Retina (tissue), 1 donor: ENCODE measurements around the gene PDLIM7.

Experiments
- DNase-seq: peaks from one replicate; pipeline ENCODE4 v3.0.0-alpha.2; 2016

PDLIM7 gene

DNA sequence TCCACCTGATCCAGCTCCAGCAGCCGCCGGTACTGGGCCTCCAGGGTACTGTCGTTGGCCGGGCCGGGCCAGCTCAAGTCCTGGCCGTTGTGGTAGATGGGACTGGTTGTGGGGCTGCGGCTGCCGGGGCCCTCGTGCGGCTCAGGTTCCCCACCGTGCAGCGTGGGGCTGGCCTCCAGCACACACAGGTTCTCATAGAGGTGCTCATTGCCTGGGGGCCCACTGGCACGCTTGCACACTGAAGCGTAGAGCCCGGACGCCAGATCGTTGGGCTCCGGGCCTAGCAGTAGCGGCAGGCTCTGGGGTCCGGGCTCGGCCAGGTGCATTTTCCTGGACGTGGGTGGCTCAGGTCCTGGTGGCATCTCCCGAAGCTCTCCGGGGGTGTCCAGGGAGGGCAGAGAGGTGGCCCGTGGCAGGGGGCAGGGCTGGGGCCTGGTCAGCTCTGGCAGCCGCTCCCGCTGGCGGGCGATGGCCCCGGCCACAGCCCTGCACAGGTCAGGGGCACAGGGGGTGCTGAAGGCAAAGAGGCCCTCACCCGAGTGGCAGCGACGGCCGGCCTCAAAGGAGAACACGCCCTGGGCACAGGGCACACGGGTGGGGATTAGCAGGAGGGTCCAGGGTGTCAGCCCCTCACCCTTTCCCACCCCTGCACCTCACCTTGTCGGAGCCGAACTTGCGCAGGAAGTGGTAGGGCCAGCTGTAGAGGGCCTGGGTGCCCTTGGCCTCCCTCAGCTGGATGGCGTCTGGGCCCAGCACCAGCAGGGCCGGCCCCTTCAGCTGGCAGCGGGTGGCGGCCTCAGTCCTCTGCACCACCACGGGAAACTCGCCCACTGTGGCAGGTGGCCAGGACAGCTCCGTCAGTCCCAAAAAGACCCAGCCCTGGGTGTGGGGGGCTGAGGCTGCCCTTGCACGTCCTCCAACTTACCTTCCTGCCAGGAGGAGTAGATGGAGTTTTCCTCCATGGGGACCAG, 7.0 kb upstream of the PDLIM7 start:
- no peak for DNase-seq

DNA sequence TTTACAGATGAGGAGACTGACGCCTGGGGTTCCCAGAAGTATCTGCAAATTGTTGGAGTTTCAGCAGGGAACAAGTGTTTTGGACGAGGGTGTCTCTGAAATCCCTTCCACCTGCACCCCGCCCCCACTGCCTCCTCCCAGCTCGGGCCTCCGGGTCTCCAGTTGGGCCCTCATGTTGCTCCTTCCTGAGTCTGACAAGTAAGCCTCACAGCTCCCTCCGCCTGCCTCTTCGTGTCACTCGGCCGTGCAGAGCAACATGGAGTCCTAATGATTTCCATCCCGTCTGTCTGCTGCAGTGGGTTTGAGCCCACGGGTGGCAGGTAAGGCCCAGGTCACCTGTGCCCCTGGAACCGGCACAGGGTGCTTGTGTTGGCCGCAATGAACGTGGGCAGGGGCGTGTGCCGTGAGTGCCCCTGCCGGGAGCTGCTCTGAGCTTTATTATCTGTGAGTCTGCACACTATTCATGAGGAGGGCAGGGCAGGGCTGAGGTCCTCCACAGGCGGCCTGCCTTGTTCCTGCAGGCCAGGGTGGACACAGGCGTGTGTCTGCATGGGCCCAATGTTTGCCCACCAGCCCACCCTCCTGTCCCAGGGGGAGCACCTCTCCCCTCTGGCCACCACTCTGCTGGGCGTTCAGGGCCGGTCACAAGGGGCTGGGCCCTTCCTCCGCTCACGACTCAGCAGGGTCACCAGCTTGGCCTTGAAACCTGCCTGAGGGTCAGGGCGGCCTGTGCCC, 6.1 kb upstream of the PDLIM7 start:
- no peak for DNase-seq

DNA sequence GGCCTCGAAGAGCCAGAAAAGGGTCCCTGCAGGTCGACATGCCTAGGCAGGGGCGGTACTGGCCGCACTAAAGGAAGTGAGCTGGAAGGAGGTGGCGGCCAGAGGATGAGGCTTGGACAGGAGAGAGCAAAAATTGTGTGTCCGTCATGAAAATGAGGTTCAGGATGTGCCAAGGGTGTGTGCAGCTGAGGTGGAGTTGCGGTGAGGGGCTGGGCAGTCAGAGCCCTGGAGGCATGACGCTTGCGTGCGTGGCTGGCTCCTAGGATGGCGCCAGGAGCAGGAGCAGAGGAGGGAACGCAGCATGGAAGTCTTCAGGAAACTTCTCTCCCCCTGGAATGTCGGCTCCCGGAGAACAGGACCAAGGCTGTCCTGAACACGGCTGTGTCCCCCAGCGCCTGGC, 5.5 kb upstream of the PDLIM7 start:
- no peak for DNase-seq

DNA sequence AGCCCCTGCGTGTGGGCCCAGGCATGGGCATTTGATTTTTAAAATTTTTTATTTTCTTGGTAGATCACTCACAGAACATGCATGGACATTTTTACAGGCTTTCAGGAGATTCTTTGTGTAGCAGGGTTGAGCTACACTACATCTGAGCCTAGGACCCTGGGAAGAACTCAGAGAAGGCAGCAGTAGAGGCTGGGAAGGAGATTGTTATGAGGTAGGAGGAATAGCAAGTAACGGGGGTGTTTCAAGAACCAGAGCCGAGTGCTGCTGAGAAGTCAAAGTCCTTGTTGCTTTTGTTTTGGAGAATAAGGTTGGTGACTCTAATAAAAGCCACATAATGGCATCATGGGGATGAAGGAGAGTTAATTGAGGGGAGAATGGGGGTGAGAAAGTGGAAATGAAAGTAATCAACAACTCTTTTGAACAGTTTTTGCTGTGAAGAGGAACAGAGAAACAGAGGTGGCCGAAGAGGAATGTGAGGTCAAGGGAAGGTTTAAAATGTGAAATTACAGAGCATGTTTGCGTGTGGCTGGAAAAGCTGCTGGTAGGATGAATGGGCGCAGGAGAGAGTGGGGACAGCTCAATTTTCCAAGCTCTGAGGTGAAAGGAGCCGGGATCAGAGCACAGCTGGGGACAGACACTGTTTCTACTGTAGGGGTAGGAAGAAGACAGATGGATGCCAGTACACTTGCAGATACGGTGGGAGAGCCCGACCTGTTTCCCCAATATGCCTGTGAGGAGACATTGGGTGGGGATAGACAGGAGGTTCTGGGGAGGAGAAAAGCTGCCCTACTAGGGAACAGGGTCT, 4.7 kb upstream of the PDLIM7 start:
- DNase-seq, result no peak

DNA sequence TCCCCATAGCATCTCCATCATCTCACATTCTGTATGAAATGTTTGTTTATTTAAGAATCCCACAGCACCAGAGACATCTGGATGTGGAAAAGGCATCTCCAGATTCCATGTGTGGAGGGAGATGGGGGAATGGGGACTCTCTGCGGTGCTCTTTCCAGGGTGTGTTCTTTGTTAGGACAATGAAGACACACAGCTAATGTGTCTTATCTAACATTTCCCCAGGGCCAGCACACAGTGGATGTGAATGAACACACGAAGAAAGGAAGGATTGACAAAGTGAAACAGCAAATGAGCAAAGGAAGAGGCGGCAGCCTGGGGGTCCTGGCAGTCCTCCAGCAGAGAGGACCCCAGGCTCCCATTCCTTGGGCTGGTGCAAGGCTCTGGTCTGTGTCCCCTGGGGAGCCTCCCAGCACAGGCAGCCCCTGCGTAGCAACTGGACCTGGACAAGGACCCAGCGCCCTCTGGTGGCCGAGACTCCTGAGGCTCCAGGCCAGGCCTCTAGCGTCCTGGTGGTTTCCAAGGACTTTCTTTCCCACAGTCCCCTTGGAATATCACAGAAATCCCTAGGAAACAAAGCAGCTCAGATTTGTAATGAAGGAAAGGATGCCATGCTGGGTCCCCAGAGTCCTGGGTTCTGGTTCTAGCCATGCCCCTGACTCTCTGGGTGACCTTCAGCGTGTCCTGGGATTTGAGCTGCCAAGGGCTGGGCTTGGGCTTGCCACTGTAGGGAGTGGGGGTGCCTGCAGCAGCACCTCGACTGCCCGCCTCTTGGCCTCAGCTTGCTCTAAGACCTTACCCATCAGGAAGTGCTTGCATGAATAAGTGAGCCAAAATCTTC, 3.5 kb upstream of the PDLIM7 start:
- DNase-seq, result peak; percentile 91

DNA sequence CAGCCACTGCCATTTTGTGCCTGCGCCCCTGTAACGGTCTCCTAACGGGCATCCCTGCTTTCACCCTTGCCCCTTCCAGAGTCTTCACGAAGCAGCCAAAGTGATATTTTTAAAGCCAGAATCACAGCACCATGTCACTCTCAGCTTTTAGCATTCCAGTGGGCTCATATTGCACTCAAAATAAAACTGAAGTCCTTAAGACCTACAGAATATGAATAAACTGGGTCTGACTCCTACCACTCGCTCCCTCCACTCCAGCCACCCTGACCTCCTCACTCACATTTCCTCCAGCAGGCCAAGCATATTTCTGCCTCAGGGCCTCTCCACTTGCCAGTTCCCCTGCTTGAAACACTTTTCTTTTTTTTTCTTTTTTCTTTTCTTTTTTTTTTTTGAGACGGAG, 2.4 kb upstream of the PDLIM7 start:
- no peak for DNase-seq

DNA sequence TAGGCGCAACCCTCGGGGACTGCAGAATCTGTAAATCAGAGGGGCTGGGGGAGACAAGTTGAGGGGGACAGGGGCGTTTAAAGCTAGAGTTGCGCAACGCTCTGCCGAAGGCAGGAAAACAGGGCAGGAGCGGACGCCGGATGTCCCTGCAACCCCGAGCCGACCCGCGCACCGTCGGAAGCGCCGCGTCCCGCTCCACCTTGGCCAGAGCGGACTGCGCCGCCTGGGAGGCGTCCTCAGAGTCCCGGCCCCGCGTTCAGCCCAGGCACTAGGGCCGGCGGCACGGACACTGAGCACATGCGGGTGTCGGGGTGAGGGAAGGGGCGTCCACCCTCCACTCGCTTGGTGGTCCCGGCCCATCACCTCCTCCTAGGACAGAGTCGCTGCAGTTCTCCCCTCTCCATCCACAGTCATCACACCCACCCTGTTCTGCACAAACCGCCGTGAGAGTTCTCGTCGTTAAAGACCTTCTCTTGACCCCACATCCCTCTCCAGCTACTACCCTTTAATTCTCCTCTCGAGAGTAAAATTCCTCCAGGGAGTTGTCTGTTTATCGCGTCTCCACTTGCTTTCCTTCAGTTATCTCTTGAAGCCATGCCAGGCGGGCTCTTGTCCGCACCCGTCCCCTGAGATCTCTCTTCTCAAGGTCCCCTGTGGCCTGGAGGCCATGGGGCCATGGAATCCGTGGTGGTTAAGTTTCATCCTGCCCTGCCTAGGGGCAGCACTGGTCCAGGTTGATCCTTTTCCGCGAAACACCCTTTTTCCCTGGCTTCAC, 796 bp upstream of the PDLIM7 start:
- no peak for DNase-seq

DNA sequence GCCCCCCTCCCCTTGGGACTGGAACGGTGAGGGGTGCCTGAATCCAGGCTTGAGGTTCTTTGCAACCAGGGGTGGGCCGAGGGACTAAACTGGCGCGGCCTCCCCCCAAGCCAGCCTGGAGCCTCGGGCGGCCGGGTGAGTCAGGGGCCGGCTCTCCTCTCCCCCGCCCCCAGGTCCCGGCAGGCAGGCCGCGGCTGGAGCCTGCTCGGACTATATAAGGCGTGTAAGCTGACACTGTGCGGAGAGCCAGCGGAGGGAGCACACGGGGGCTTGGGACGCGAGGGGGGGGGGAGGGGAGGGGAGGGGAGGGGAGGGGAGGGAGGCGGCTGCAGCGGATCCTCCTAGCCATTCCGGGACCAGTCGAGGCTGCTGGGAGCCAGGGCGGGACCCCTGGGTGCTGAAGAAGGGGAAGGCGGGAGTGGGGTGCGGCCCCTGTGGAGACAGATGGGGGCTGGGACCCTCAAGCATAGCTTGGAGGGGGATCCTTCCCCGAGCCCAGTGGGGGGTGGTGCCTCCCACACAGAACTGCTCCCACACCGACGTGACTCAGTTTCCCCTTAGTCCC, 595 bp downstream of the PDLIM7 start:
- peak; percentile 81 for DNase-seq

DNA sequence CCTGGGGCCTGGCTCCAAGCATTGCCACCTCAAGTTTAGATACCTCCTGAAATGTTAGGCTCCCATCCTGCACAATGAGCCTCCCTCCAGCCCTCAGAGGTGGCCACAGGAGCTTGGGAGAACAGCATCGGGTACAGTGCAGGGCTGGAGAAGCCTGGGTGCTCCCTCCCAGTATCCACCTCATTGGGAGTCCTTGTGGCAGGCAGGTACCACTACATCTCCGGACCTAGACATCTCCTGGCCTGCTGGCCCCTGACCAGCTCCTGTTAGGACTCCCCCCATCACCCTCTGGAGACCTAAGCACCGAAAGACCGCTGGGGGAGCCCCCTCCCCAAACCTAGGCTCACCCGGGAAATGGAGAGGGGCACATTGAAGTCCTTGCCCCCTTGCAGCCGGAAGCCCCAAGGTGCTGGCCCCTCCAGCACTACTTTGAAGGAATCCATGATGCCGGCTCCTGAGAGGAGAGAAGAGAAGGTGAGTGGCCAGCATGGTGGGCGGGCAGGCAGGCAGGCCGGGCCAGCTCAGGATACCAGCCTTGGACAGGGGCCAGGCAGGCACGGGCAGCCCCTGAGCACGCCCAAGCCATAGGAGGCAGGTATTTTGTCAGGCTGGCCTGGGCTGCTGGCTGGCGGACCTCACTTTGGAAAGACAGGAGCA, 1.2 kb downstream of the PDLIM7 start:
- DNase-seq, result no peak

DNA sequence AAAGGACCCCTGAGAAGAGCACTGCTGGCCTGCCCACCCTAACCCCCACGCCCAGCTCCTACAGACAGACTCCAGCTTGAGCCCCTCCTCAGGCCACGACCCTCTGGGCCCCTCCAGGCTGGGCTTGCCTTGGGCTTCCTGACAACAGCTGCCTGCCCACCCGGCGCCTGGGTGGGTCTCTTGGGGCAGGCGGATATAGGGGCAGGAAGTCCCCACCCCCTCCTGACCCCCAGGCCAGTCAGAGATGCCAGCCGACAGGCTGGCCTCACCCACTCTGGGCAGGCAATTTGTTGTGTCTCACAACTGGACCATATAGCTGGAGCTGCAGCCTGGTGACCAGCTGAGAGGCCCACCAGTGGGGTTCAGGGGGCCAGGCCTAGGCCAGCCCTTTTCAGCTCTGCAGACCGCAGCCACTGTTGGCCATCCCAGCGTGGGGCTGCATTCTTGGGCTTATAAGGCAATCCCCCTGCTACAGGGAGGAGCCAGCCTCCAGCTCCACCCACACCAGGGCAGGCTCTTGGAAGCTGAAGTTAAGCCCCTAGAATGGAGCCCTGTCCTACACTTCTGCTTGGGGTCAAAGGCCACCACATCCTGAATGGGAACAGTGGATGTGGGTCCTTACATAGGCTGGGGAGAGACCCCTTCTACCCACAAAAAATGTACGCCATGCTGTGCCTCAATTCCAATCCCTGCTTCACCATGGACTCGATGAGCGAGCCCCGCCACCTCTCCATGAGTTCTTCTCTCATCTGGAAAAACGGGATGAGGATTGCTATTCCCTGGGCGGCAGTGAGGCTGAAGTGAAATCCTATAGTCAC, 2.0 kb downstream of the PDLIM7 start:
- peak; percentile 70 for DNase-seq

DNA sequence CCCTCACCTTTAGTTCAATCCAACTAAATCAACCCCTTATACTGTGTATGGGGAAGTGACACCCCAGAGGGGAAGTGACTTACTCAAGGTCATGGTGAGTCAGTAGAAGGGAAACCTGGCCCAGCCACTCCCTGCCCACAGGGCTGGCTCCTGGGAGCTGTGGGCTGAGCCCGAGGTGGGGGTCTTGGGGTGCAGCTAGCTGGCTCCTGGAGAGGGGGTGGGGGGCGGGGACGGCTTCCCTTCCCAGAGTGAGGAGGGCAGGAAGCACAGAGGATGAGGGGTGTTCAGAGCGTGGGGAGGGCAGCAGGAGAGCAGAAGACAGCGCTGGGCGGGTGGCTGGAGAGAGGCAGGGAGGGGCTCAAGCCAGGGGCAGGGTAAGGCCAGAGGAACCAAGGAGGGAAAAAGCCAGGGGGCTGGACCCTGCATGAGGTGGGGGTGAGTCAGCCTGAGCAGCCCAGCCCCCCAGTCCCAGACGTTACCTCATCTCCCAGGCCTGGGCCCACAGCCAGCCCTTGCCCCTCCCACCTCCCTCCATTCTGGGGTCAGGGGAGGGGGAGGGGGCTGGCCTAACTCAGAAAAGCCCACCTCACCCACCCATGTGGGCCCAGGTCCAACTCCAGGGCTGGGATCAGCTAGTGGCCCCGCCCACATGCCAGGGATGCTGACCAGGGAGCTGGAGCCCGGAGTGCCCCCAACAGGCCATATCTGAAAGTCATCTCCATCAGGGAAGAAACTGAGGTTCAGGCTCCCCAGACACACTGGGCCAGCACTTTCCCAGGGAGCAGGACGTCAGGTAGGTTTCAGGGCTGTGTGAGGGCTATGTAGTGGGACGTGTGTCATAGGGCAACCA, 2.8 kb downstream of the PDLIM7 start:
- no peak for DNase-seq

DNA sequence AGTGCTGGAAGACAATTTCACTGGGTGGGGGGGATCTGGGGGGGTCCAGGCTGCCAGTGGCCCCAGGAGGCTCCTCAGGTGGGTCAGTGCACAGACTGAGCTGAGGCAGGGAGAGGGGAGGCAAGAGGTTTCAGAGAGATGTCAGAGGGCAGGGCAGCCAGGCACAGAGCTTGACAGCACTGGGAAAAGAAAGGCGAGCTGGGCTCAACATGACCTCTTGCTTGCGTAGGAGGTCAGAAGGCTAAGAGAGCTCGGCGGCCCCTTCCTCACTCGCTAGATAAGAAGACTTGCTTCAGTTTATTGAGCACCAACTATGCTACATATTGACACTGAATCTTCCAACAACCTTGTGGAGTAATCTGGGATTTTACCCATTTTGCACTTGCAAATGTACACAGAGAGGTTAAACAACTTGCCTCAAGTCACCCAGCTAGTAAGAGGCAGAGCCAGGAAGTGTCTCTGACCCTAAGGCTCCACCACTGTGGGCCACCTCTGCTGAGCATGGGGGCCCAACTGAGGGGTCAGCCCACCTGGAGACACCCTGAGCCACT, 3.5 kb downstream of the PDLIM7 start:
- no peak for DNase-seq

DNA sequence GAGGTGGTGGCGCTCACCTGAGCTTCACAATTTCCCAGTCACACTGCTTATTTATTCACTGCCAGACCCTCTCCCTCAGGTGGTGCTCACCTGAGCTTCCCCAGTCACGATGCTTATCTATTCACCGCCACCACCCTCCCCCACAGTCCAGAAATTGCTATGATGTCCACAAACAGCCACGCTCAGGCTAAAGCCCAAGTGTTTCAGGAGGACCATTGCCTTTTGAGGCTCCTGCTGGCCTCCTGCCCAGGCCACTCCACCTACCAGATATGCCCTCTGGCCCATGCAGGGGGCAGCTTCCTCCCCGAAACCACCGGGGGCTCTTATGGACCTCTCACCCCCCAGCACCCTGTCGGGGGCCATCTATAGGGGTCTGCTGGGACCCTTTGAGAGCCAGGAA, 4.6 kb downstream of the PDLIM7 start:
- no peak for DNase-seq

DNA sequence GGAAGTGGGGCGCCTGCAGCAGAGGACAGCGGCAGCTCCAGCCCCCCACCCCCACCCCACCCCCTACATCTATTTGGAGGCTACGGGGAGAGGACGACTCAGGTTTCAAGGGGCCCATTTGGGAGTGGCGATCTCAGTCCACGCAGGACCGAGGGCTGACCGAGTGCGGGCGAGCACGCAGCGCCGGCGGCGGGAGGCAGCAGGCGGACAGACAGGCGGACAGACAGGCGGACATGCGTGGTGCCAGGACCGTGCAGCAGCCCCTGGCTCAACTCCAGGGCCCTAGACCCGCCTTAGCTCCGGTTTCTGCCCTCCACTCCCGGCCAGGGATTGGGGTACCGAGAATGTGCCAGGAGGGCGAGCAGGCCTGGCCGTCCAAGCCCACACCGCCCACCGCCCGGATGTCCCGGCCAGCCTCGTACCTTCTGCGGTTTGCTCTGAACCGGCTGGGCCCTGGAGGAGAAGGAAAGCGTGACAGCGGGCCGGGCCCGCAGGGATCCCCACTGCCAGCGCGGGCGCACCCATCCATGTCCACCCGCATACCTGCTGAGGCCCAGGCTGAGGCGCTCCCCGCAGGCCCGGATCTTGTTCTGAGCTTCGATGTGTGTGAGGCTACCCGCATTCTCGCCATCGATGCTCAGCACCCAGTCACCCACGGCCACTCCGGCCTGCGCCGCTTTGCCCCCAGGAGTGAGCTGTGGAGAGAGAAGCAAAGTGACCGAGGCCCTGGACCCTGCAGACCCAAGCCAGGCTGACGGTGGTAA, 5.2 kb downstream of the PDLIM7 start:
- DNase-seq, result no peak

DNA sequence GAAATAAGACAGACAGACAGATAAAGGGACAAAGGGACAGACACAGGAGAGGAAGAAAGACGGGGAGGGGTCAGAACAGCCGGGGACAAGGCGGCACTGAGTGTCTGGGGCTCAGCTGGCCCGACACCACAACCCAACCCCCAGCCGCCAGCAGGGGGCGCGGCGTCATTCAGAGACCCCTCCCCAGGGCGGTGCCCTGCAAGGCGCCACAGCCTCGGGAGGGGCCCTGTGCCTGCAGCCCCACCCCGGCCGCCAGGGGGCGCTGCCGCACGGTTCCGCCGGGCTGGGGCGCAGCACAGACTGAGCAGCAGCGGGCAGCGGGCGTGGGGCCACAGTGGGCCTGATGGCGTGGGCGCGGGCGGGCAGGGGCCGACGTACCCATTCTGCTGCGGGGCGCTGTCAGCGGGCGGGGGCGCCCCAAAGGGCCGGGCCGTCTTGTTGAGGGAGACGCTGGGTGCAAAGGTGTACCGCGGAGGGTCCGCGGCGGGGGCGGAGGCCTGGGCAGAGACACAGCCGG, 5.9 kb downstream of the PDLIM7 start:
- DNase-seq, result peak; percentile 80

DNA sequence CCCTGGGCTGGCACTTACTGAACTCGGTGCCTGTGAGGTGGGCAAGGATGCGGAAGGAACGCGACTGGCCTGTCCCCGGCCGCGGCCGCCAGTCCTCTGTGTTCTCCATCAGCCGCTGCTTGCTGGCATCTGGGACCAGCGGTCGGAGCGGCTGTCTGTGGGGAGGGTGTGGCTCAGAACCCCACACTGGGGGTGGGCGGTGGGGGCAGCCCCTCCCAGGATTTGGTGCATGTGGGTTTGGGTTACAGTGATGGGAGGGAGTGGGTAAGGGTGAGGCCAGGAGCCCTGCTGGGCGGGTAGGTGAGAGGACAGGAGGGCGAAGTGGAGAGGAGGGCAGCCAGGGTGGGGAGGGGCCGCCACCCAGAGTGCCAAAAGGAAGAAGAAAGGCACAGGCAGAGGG, 6.4 kb downstream of the PDLIM7 start:
- DNase-seq, result no peak

DNA sequence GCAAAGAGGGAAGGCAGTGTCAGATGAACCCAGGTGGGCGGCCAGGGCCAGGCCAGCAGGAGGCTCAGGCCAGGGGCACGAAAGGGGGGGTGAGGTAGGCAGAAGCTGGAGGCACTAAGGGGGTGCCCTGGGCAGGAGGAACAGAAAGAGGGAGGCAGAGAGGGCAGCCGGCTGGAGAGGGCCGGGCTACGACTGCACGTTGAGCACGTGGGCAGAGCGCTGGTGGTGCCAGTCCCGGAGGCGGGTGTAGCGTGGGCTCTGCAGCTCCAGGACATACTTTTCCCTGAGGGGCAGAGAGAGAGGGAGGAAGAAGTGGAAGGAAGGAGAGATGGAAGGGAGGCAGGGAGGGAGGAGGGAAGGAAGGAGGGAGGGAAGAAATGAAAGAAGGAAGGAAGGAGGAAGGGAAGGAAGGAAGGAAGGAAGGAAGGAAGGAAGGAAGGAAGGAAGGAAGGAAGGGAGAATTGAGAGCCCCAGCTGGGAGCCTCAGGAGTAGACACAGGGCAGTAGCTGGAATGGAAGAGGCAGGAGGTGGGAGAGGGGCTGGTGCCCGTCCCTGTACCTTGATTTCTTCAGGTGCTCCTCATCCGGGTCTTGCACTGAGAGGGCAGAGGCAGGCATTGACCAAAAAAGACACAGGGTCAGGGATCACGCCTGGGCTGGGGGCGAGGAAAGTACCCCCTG, 7.0 kb downstream of the PDLIM7 start:
- no peak for DNase-seq
